ENCODE results near the gene STIM2. TPM values are rescaled to one million over a fixed set of nuclear protein-coding genes. Genes with fewer than 3 reads are reported as not detected.

STIM2 gene
- total RNA-seq, 1 experiment from 2014 or later, result 15.5 TPM

DNA sequence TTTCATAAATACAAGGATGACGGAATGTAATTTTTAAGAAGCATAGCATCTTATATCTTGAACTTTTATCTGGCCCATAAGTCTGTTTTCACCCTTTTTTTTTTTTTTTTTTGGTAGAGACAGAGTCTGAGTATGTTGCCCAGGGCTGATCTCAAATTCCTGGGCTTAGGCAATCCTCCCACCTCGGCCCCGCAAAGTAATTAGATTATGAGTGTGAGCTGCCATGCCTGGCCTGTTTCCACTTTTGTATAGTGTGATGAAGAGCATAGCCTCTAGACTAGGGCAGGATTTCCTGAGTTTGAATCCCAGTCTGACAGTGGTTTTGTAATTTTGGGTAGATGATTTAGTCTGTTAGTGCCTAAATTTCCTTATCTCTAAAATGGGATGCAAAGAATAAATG lies 11.0 kb downstream of the STIM2 start:
- H3K4me2 ChIP-seq (ENCODE audit: low read length), result no peak overlapping the region

GRCh38 chr4:26873391-26874026 lies 12.9 kb downstream of the STIM2 start:
- Histone ChIP-seq H3K4me1 (ENCODE audit: insufficient read depth, low read length) (0 out of 2 replicates have a peak, but pooled peaks cover under 1% of the 10 kb centered on the region), H3F3A (ENCODE audit: low read length, unreplicated experiment) (no peaks in the 10 kb centered on the region), H3K9me3 (ENCODE audit: low read length) (no peaks in the 10 kb centered on the region), H3K79me2 (ENCODE audit: low read length) (0 out of 2 replicates have a peak, but pooled peaks cover 8% of the 10 kb centered on the region), H3K4me2 (ENCODE audit: low read length) (no peak overlapping the region), H3K9me2 (replicated peaks; ENCODE audit: low read length) (no peaks in the 10 kb centered on the region), H3K27ac (ENCODE audit: low read length) (no peak overlapping the region), H3K4me3 (ENCODE audit: low read length) (no peak overlapping the region), H2AFZ (ENCODE audit: low read length) (no peak overlapping the region), H4K20me1 (ENCODE audit: low read length) (no peaks in the 10 kb centered on the region), H3K36me3 (ENCODE audit: low read depth, low read length) (no peaks in the 10 kb centered on the region), H3K9ac (ENCODE audit: low read length) (no peak overlapping the region), H3K27me3 (ENCODE audit: low read length) (no peaks in the 10 kb centered on the region)
- intact Hi-C loops (cut with micrococcal nuclease), result no loop called here
- ChIA-PET CTCF (no interaction called here), POLR2A (ENCODE audit: unreplicated experiment) (no interaction called here)
- no TSS peak for BruUV-seq (replicated peaks)
- DNase-seq, result no peak
- no peak for TF ChIP-seq EZH2 (IDR thresholded peaks at IDR 0.05; ENCODE audit: low read length, unreplicated experiment)
- TF ChIP-seq EZH2phosphoT487 (IDR thresholded peaks at IDR 0.05; ENCODE audit: borderline replicate concordance, low read length), result no peak
- TF ChIP-seq, protein P1, sequence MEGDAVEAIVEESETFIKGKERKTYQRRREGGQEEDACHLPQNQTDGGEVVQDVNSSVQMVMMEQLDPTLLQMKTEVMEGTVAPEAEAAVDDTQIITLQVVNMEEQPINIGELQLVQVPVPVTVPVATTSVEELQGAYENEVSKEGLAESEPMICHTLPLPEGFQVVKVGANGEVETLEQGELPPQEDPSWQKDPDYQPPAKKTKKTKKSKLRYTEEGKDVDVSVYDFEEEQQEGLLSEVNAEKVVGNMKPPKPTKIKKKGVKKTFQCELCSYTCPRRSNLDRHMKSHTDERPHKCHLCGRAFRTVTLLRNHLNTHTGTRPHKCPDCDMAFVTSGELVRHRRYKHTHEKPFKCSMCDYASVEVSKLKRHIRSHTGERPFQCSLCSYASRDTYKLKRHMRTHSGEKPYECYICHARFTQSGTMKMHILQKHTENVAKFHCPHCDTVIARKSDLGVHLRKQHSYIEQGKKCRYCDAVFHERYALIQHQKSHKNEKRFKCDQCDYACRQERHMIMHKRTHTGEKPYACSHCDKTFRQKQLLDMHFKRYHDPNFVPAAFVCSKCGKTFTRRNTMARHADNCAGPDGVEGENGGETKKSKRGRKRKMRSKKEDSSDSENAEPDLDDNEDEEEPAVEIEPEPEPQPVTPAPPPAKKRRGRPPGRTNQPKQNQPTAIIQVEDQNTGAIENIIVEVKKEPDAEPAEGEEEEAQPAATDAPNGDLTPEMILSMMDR (conservative IDR thresholded peaks at IDR 0.05; ENCODE audit: low read depth, low read length), result no peak
- no peak for ATAC-seq

More for the DNA sequence above, 11.0 kb downstream of the STIM2 start:
- BruUV-seq (replicated peaks), result no TSS peak
- no peaks in the 10 kb centered on the region for H3K9me3 ChIP-seq (ENCODE audit: low read length)
- no peak overlapping the region for H2AFZ ChIP-seq (ENCODE audit: low read length)
- no peaks in the 10 kb centered on the region for H3K4me1 ChIP-seq (ENCODE audit: insufficient read depth, low read length)
- H3K9ac ChIP-seq (ENCODE audit: low read length), result no peak overlapping the region
- H3K4me3 ChIP-seq (ENCODE audit: low read length), result no peak overlapping the region
- no peaks in the 10 kb centered on the region for H3K27me3 ChIP-seq (ENCODE audit: low read length)
- H3K79me2 ChIP-seq (ENCODE audit: low read length), result peaks cover 21% of the 10 kb centered on the region
- TF ChIP-seq EZH2 (IDR thresholded peaks at IDR 0.05; ENCODE audit: low read length, unreplicated experiment), result no peak
- TF ChIP-seq EZH2phosphoT487 (IDR thresholded peaks at IDR 0.05; ENCODE audit: borderline replicate concordance, low read length), result no peak
- TF ChIP-seq, protein P1 (conservative IDR thresholded peaks at IDR 0.05; ENCODE audit: low read depth, low read length), result no peak
- intact Hi-C loops (cut with micrococcal nuclease), result no loop called here
- H4K20me1 ChIP-seq (ENCODE audit: low read length), result no peaks in the 10 kb centered on the region
- no peaks in the 10 kb centered on the region for H3K36me3 ChIP-seq (ENCODE audit: low read depth, low read length)
- no peak for DNase-seq
- ChIA-PET CTCF (no interaction called here), POLR2A (ENCODE audit: unreplicated experiment) (no interaction called here)
- no peaks in the 10 kb centered on the region for H3F3A ChIP-seq (ENCODE audit: low read length, unreplicated experiment)
- H3K9me2 ChIP-seq (replicated peaks; ENCODE audit: low read length), result no peaks in the 10 kb centered on the region
- ATAC-seq, result no peak
- no peak overlapping the region for H3K27ac ChIP-seq (ENCODE audit: low read length)

- intact Hi-C loops (cut with micrococcal nuclease), result no loop called here
- TF ChIP-seq, protein P1 (conservative IDR thresholded peaks at IDR 0.05; ENCODE audit: low read depth, low read length), result no peak
- TF ChIP-seq EZH2 (IDR thresholded peaks at IDR 0.05; ENCODE audit: low read length, unreplicated experiment) (no peak), EZH2phosphoT487 (IDR thresholded peaks at IDR 0.05; ENCODE audit: borderline replicate concordance, low read length) (no peak)
- peaks cover 6% of the 10 kb centered on the region for H3K4me1 ChIP-seq (ENCODE audit: insufficient read depth, low read length)
- POLR2A ChIA-PET (ENCODE audit: unreplicated experiment), result no interaction called here
- no peaks in the 10 kb centered on the region for H3K27me3 ChIP-seq (ENCODE audit: low read length)
- no peak for ATAC-seq
- H3K79me2 ChIP-seq (ENCODE audit: low read length), result 0 out of 2 replicates have a peak, but pooled peaks cover 4% of the 10 kb centered on the region
- no peak for DNase-seq
- no peaks in the 10 kb centered on the region for H4K20me1 ChIP-seq (ENCODE audit: low read length)
- no peak overlapping the region for H2AFZ ChIP-seq (ENCODE audit: low read length)
- H3F3A ChIP-seq (ENCODE audit: low read length, unreplicated experiment), result no peaks in the 10 kb centered on the region
- no peak overlapping the region for H3K27ac ChIP-seq (ENCODE audit: low read length)
- no peaks in the 10 kb centered on the region for H3K9me2 ChIP-seq (replicated peaks; ENCODE audit: low read length)
- CTCF ChIA-PET, result no interaction called here
- H3K4me2 ChIP-seq (ENCODE audit: low read length), result no peak overlapping the region
- H3K9ac ChIP-seq (ENCODE audit: low read length), result no peak overlapping the region
- no peaks in the 10 kb centered on the region for H3K9me3 ChIP-seq (ENCODE audit: low read length)
- no peaks in the 10 kb centered on the region for H3K36me3 ChIP-seq (ENCODE audit: low read depth, low read length)
- H3K4me3 ChIP-seq (ENCODE audit: low read length), result no peak overlapping the region
- no TSS peak for BruUV-seq (replicated peaks)
Observed at GRCh38 chr4:26874110-26874509, 13.5 kb downstream of the STIM2 start.

Measured in PC-3 (cell line).